SIG-M5 (cell line): ENCODE results near the gene CEACAM16.
"Not testable (repeated sequence)": the region's sequence is repeated elsewhere in the genome, so short reads cannot be mapped to it uniquely, and the experiment has no call there.

Experiments used
- DNase-seq: peaks from one replicate; lab custom pipeline; 2025; lab: John Stamatoyannopoulos, UW

Gene CEACAM16

GRCh38 chr19:44698492-44699201 lies at the start of gene CEACAM16:
TSS of gene CEACAM16 (plus strand) at chr19:44699151. CDS start at chr19:44701457, 2,306 bp downstream.
- no peak for DNase-seq

- DNase-seq: no peak
Measured at GRCh38 chr19:44649578-44650145, 49.3 kb upstream of the CEACAM16 start.

GRCh38 chr19:44653343-44653742 lies 45.6 kb upstream of the CEACAM16 start:
- DNase-seq: no peak

- DNase-seq: no peak
Measured at GRCh38 chr19:44653977-44654774, 44.8 kb upstream of the CEACAM16 start.

- DNase-seq: no peak
Measured at GRCh38 chr19:44657211-44657921, 41.6 kb upstream of the CEACAM16 start.

GRCh38 chr19:44658069-44658733 lies 40.8 kb upstream of the CEACAM16 start:
- DNase-seq: no peak

- DNase-seq: no peak
Measured at GRCh38 chr19:44660081-44660480, 38.9 kb upstream of the CEACAM16 start.

GRCh38 chr19:44661205-44661604 lies 37.7 kb upstream of the CEACAM16 start:
- DNase-seq: no peak

- DNase-seq: no peak
Measured at GRCh38 chr19:44661904-44662303, 37.0 kb upstream of the CEACAM16 start.

GRCh38 chr19:44662691-44663385 lies 36.1 kb upstream of the CEACAM16 start:
- no peak for DNase-seq

- DNase-seq: no peak
Measured at GRCh38 chr19:44663996-44664395, 35.0 kb upstream of the CEACAM16 start.

GRCh38 chr19:44664976-44665375 lies 34.0 kb upstream of the CEACAM16 start:
- no peak for DNase-seq

GRCh38 chr19:44666852-44667556 lies 31.9 kb upstream of the CEACAM16 start:
- DNase-seq: no peak

GRCh38 chr19:44668985-44669764 lies 29.8 kb upstream of the CEACAM16 start:
- no peak for DNase-seq

- DNase-seq: not testable (repeated sequence)
Measured at GRCh38 chr19:44670027-44670426, 28.9 kb upstream of the CEACAM16 start.

GRCh38 chr19:44671400-44671799 lies 27.6 kb upstream of the CEACAM16 start, which contains the start of gene CEACAM19:
TSS of gene CEACAM19 (plus strand) at chr19:44671482. CDS start at chr19:44671932, 450 bp downstream.
- no peak for DNase-seq

GRCh38 chr19:44672226-44672625 lies 26.7 kb upstream of the CEACAM16 start:
- DNase-seq: no peak

- DNase-seq: no peak
Measured at GRCh38 chr19:44673510-44673909, 25.4 kb upstream of the CEACAM16 start.

- DNase-seq: no peak
Measured at GRCh38 chr19:44675521-44675920, 23.4 kb upstream of the CEACAM16 start.
